ENCODE measurements around the gene ECHDC3.

The ECHDC3 gene

DNA sequence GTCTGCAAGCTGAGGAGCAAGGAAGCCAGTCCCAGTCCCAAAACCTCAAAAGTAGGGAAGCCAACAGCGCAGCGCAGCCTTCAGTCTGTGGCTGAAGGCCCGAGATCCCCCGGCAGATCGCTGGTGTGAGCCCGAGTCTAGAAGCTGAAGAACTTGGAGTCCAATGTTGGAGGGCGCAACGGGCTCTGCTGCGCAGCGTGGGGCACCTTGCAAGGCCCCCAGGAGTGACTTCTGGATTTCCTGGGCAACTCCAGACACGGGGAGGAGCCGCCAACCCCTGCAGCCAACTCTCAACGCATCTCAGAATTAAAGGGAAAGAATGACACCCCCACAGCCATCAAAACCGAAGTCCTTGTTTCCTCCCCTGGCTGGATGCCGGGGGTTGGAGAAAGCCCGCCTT is 62.2 kb downstream of the ECHDC3 start:
- H3K4me1 ChIP-seq (ENCODE audit: control insufficient read depth, insufficient read depth, low read length) = no peaks in the 10 kb centered on the region
- H3K4me3 ChIP-seq (ENCODE audit: low read length) = no peak overlapping the region

DNA sequence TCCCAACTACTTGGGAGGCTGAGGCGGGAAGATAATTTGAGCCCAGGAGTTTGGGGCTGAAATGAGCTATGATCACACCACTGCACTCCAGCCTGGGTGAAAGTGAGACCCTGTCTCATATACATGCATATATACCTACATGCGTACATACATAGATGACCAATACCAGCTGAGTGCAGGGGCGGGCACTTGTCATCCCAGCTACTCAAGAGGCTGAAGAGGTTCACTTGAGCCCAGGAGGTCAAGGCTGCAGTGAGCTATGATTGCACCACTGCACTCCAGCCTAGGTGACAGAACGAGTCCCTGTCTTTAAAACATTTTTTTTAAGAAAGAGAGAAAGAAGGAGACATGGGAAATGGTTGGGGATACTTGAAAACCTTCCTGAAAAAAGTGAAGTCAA is 63.6 kb downstream of the ECHDC3 start:
- H3K4me3 ChIP-seq (ENCODE audit: low read length) = no peak overlapping the region
- no peaks in the 10 kb centered on the region for H3K4me1 ChIP-seq (ENCODE audit: control insufficient read depth, insufficient read depth, low read length)
- peaks cover 25% of the 10 kb centered on the region for H3K27me3 ChIP-seq (replicated peaks; ENCODE audit: control insufficient read depth, insufficient read depth, low read length)
- H3K36me3 ChIP-seq (ENCODE audit: control insufficient read depth, insufficient read depth, low read length, severe bottlenecking) = no peaks in the 10 kb centered on the region
- H3K9ac ChIP-seq (ENCODE audit: low read length) = no peak overlapping the region
- no peaks in the 10 kb centered on the region for H3K9me3 ChIP-seq (ENCODE audit: control insufficient read depth, low read length)
- DNase-seq (ENCODE audit: low read depth) = no peak

More for the DNA sequence above, 62.2 kb downstream of the ECHDC3 start:
- peaks cover 25% of the 10 kb centered on the region for H3K27me3 ChIP-seq (replicated peaks; ENCODE audit: control insufficient read depth, insufficient read depth, low read length)
- H3K9me3 ChIP-seq (ENCODE audit: control insufficient read depth, low read length) = no peaks in the 10 kb centered on the region
- DNase-seq (ENCODE audit: low read depth) = no peak
- H3K9ac ChIP-seq (ENCODE audit: low read length) = no peak overlapping the region
- no peaks in the 10 kb centered on the region for H3K36me3 ChIP-seq (ENCODE audit: control insufficient read depth, insufficient read depth, low read length, severe bottlenecking)

DNA sequence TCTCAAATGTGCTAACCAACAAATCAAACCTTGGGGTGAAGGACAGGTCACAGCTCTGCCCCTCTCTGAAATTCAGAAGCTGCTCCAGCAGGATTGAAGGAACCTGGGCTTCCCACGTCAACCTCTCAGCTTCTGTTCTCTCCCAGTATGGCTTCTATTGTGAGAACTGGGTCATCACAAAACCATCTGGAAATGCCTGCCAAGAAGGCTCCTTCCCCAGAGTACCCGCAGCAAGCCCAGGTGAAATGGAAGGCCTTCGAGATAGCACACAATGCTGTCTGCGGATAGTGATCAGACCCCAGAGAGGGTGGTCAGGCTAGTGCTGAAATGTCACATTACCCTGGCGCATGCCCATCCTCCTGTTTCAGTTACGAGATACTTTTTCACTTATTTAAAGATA is 64.5 kb downstream of the ECHDC3 start:
- no peak overlapping the region for H3K4me3 ChIP-seq (ENCODE audit: low read length)
- peaks cover 25% of the 10 kb centered on the region for H3K27me3 ChIP-seq (replicated peaks; ENCODE audit: control insufficient read depth, insufficient read depth, low read length)
- H3K9me3 ChIP-seq (ENCODE audit: control insufficient read depth, low read length) = no peaks in the 10 kb centered on the region
- no peaks in the 10 kb centered on the region for H3K36me3 ChIP-seq (ENCODE audit: control insufficient read depth, insufficient read depth, low read length, severe bottlenecking)
- no peaks in the 10 kb centered on the region for H3K4me1 ChIP-seq (ENCODE audit: control insufficient read depth, insufficient read depth, low read length)
- no peak for DNase-seq (ENCODE audit: low read depth)
- no peak overlapping the region for H3K9ac ChIP-seq (ENCODE audit: low read length)

DNA sequence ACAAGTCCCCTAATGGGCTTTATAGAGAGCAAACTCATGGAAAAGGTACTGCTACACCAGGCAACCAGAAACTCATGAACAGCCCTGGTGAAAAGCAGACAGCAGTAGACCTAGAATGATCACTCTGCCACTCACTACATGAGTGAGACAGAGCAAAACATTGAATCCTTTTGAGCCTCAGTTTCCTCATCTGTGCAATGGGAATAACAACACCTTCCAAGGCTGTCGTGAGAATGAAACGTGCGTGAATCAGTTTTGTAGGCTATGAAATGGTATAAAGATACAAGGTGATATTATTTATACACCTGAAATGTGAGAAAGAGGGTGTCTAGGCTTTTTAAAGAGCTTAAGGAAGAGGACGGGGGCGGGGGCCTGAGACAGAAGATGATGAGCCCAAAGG is 66.6 kb downstream of the ECHDC3 start:
- no peaks in the 10 kb centered on the region for H3K36me3 ChIP-seq (ENCODE audit: control insufficient read depth, insufficient read depth, low read length, severe bottlenecking)
- no peaks in the 10 kb centered on the region for H3K9me3 ChIP-seq (ENCODE audit: control insufficient read depth, low read length)
- H3K4me3 ChIP-seq (ENCODE audit: low read length) = no peak overlapping the region
- DNase-seq (ENCODE audit: low read depth) = no peak
- H3K27me3 ChIP-seq (replicated peaks; ENCODE audit: control insufficient read depth, insufficient read depth, low read length) = peaks cover 25% of the 10 kb centered on the region
- H3K9ac ChIP-seq (ENCODE audit: low read length) = no peak overlapping the region
- no peaks in the 10 kb centered on the region for H3K4me1 ChIP-seq (ENCODE audit: control insufficient read depth, insufficient read depth, low read length)

DNA sequence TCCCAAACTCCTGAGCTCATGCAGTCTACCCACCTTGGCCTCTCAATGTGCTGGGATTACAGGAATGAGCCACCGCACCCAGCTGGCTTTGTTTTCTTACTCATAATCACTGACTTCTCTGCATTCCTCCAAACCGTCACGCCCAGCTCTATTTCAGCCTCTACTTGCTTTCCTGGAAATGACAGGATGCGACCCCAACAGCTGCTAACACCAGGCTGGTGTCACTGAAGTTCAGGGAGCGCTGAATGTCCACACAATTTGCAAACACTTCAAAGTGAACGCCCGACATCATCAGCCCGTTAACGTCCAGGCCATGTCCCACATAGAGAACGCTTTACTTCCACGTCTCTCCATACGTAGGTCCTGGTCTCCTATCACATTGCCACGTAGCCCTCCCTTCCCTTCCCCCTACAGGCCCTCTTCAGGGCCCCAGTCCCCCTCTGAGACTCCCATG is 68.2 kb downstream of the ECHDC3 start:
- Histone ChIP-seq H3K4me3 (ENCODE audit: low read length) (no peak overlapping the region), H3K9ac (ENCODE audit: low read length) (no peak overlapping the region), H3K9me3 (ENCODE audit: control insufficient read depth, low read length) (no peaks in the 10 kb centered on the region), H3K4me1 (ENCODE audit: control insufficient read depth, insufficient read depth, low read length) (no peaks in the 10 kb centered on the region), H3K27me3 (replicated peaks; ENCODE audit: control insufficient read depth, insufficient read depth, low read length) (peaks cover 22% of the 10 kb centered on the region), H3K36me3 (ENCODE audit: control insufficient read depth, insufficient read depth, low read length, severe bottlenecking) (no peaks in the 10 kb centered on the region)
- peak; percentile 34 for DNase-seq (ENCODE audit: low read depth)

DNA sequence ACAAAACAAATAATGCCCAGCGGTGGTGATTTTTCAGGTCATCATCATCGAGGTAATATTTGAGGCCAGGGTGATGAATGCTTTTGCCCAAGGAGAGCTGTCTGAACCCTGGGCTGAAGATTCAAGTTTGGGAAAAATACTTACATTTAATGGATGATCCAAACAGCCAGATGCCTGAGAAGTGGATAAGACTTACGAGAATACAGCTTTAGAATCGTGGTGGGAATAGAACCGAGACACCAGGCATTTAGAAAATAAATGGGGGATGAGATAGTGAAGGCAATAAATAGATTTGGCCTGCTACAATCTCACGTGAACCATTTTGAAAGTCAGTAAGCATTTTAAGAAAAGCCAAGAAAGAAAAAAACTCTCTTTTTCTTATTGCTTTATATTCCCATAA is 68.8 kb downstream of the ECHDC3 start:
- no peaks in the 10 kb centered on the region for H3K9me3 ChIP-seq (ENCODE audit: control insufficient read depth, low read length)
- DNase-seq (ENCODE audit: low read depth) = no peak

DNA sequence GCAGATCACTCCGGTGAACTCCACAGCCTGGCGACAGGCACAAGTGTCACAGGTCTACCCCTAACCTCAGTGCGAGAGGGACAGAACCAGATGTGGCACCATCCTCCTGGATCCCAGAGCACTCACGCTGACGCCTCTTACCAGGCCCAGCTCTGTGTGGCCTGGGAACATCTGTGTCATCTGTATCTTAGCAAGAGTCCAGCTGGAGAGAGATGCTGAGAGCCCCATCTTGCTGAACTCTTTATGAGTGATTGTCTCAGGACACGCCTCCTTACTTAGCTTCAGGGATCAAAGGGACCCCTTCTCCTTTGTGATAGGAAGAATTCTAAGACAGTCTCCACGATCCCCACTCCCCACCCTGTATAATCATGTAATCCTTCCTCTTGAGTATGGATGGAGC is 71.0 kb downstream of the ECHDC3 start:
- no peaks in the 10 kb centered on the region for H3K36me3 ChIP-seq (ENCODE audit: control insufficient read depth, insufficient read depth, low read length, severe bottlenecking)
- no peak overlapping the region for H3K9ac ChIP-seq (ENCODE audit: low read length)
- H3K4me1 ChIP-seq (ENCODE audit: control insufficient read depth, insufficient read depth, low read length) = no peaks in the 10 kb centered on the region
- DNase-seq (ENCODE audit: low read depth) = no peak
- H3K9me3 ChIP-seq (ENCODE audit: control insufficient read depth, low read length) = no peaks in the 10 kb centered on the region
- no peak overlapping the region for H3K4me3 ChIP-seq (ENCODE audit: low read length)
- peaks cover 3% of the 10 kb centered on the region for H3K27me3 ChIP-seq (replicated peaks; ENCODE audit: control insufficient read depth, insufficient read depth, low read length)

More for the DNA sequence above, 68.8 kb downstream of the ECHDC3 start:
- no peak overlapping the region for H3K4me3 ChIP-seq (ENCODE audit: low read length)
- H3K4me1 ChIP-seq (ENCODE audit: control insufficient read depth, insufficient read depth, low read length) = no peaks in the 10 kb centered on the region
- H3K36me3 ChIP-seq (ENCODE audit: control insufficient read depth, insufficient read depth, low read length, severe bottlenecking) = no peaks in the 10 kb centered on the region
- peaks cover 16% of the 10 kb centered on the region for H3K27me3 ChIP-seq (replicated peaks; ENCODE audit: control insufficient read depth, insufficient read depth, low read length)
- no peak overlapping the region for H3K9ac ChIP-seq (ENCODE audit: low read length)
